H9 (cell line): Measurements from ENCODE around the gene C13orf46. TPM values are rescaled to one million over a fixed set of nuclear protein-coding genes. Genes with fewer than 3 reads are reported as not detected.

ENCODE experiments used
- DNase-seq: peaks from one replicate; pipeline ENCODE4 v3.0.0-alpha.2; 2017
- H2AFZ ChIP-seq: one replicate; pipeline ENCODE4 v1.6.1; 2013; ENCODE audit warnings: mild to moderate bottlenecking, low read length, control low read depth, moderate library complexity
- H2AK5ac ChIP-seq: 2 replicates; pipeline ENCODE4 v1.6.1; 2013; ENCODE audit warnings: low read length, control low read depth, mixed read lengths; ENCODE audit not compliant: insufficient read length
- H2BK120ac ChIP-seq: one replicate; pipeline ENCODE4 v1.6.1; 2013; ENCODE audit warnings: low read depth, mild to moderate bottlenecking, low read length, control low read depth, inconsistent platforms; ENCODE audit not compliant: poor library complexity, severe bottlenecking
- H2BK12ac ChIP-seq: 2 replicates; pipeline ENCODE4 v1.6.1; 2013; ENCODE audit warnings: low read length, control low read depth, mixed read lengths, low read depth; ENCODE audit not compliant: insufficient read length
- H2BK15ac ChIP-seq: 2 replicates; pipeline ENCODE4 v1.6.1; 2013; ENCODE audit warnings: low read depth, low read length, control low read depth
- H2BK20ac ChIP-seq: one replicate; pipeline ENCODE4 v1.6.1; 2013; ENCODE audit warnings: low read depth, mild to moderate bottlenecking, low read length, control low read depth, inconsistent platforms; ENCODE audit not compliant: poor library complexity, severe bottlenecking
- H2BK5ac ChIP-seq: 2 replicates; pipeline ENCODE4 v1.6.1; 2013; ENCODE audit warnings: low read length, control low read depth, mixed read lengths; ENCODE audit not compliant: insufficient read length
- H3K14ac ChIP-seq: 2 replicates; pipeline ENCODE4 v1.6.1; 2013; ENCODE audit warnings: low read length, control low read depth; ENCODE audit not compliant: insufficient read depth
- H3K18ac ChIP-seq: 2 replicates; pipeline ENCODE4 v1.6.1; 2013; ENCODE audit warnings: low read depth, mild to moderate bottlenecking, mixed read lengths, low read length, control low read depth; ENCODE audit not compliant: insufficient read length
- H3K23ac ChIP-seq: 2 replicates; pipeline ENCODE4 v1.6.1; 2013; ENCODE audit warnings: low read length, control low read depth, mixed read lengths, low read depth; ENCODE audit not compliant: insufficient read length
- H3K23me2 ChIP-seq: 2 replicates; pipeline ENCODE4 v1.6.1; 2013; ENCODE audit warnings: low read depth, mild to moderate bottlenecking, mixed read lengths, low read length, control low read depth; ENCODE audit not compliant: insufficient read length, poor library complexity, severe bottlenecking
- H3K27ac ChIP-seq: 2 replicates; pipeline ENCODE4 v1.5.1; 2013; ENCODE audit warnings: low read length, control low read depth, mixed read lengths, low read depth; ENCODE audit not compliant: insufficient read length
- H3K27me3 ChIP-seq: 2 replicates; pipeline ENCODE4 v1.6.1; 2013; ENCODE audit warnings: low read length, control low read depth, inconsistent platforms; ENCODE audit not compliant: insufficient read depth
- H3K4ac ChIP-seq: 2 replicates; pipeline ENCODE4 v1.6.1; 2013; ENCODE audit warnings: low read depth, mild to moderate bottlenecking, control low read depth, inconsistent platforms, low read length, moderate library complexity
- H3K4me1 ChIP-seq: 2 replicates; pipeline ENCODE4 v1.6.1; 2013; ENCODE audit warnings: low read length, control low read depth, inconsistent platforms; ENCODE audit not compliant: insufficient read depth
- H3K4me2 ChIP-seq: 2 replicates; pipeline ENCODE4 v1.6.1; 2013; ENCODE audit warnings: low read length, control low read depth, mixed read lengths; ENCODE audit not compliant: insufficient read length, insufficient read depth
- H3K56ac ChIP-seq: 2 replicates; pipeline ENCODE4 v1.6.1; 2013; ENCODE audit warnings: low read depth, mild to moderate bottlenecking, mixed read lengths, low read length, control low read depth; ENCODE audit not compliant: insufficient read length
- H3K79me1 ChIP-seq: 2 replicates; pipeline ENCODE4 v1.6.1; 2013; ENCODE audit warnings: low read depth, mild to moderate bottlenecking, moderate library complexity, low read length, control low read depth, inconsistent platforms; ENCODE audit not compliant: insufficient read depth, poor library complexity, severe bottlenecking
- H3K79me2 ChIP-seq: 2 replicates; pipeline ENCODE4 v1.6.1; 2013; ENCODE audit warnings: low read length, control low read depth, inconsistent platforms; ENCODE audit not compliant: insufficient read depth
- H3K9ac ChIP-seq: 2 replicates; pipeline ENCODE4 v1.6.1; 2013; ENCODE audit warnings: low read length, control low read depth, mixed read lengths; ENCODE audit not compliant: insufficient read length; ENCODE audit errors: extremely low read depth
- H3K9me3 ChIP-seq: one replicate; pipeline ENCODE4 v1.6.1; 2013; ENCODE audit warnings: low read depth, low read length, inconsistent platforms; ENCODE audit not compliant: control insufficient read depth
- H3T11ph ChIP-seq: one replicate; pipeline ENCODE4 v1.6.1; 2013; ENCODE audit warnings: mild to moderate bottlenecking, low read length, control low read depth, inconsistent platforms
- H4K20me1 ChIP-seq: one replicate; pipeline ENCODE4 v1.6.1; 2013; ENCODE audit not compliant: control insufficient read depth, insufficient read length, insufficient read depth
- H4K5ac ChIP-seq: 2 replicates; pipeline ENCODE4 v1.6.1; 2013; ENCODE audit warnings: low read depth, mild to moderate bottlenecking, mixed read lengths, low read length, control low read depth; ENCODE audit not compliant: insufficient read length
- H4K8ac ChIP-seq: replicated peaks from 2 replicates; pipeline ENCODE4 v1.6.1; 2013; ENCODE audit warnings: low read length, control low read depth, mixed read lengths, low read depth; ENCODE audit not compliant: insufficient read length
- H4K91ac ChIP-seq: 2 replicates; pipeline ENCODE4 v1.6.1; 2013; ENCODE audit warnings: low read depth, mild to moderate bottlenecking, moderate library complexity, mixed read lengths, low read length, control low read depth; ENCODE audit not compliant: insufficient read length
- H3K27ac Mint-ChIP-seq, 3 experiments: 2 replicates in 2 of 3; 3 replicates in 1 of 3; pipeline ENCODE4 v1.8.0; 2020 to 2021; ENCODE audit warnings: mixed read lengths in 3 of 3, mild to moderate bottlenecking in 1 of 3, moderate library complexity in 1 of 3
- H3K27me3 Mint-ChIP-seq: 2 replicates; pipeline ENCODE4 v1.8.0; 2021; ENCODE audit warnings: low read depth, mild to moderate bottlenecking, moderate library complexity, mixed read lengths
- H3K36me3 Mint-ChIP-seq, 3 experiments: 2 replicates in 2 of 3; 3 replicates in 1 of 3; pipeline ENCODE4 v1.8.0; 2020 to 2021; ENCODE audit warnings: low read depth in 3 of 3, mixed read lengths in 3 of 3; ENCODE audit not compliant: insufficient read depth in 1 of 3
- H3K4me1 Mint-ChIP-seq, 2 experiments: 2 replicates each; pipeline ENCODE4 v1.8.0; 2020; ENCODE audit warnings: mixed read lengths in 2 of 2
- H3K4me3 Mint-ChIP-seq, 2 experiments: 2 replicates in 1 of 2; 3 replicates in 1 of 2; pipeline ENCODE4 v1.8.0; 2020 to 2021; ENCODE audit warnings: mild to moderate bottlenecking in 2 of 2, mixed read lengths in 2 of 2, moderate library complexity in 1 of 2
- H3K9me3 Mint-ChIP-seq, 2 experiments: 2 replicates in 1 of 2; 3 replicates in 1 of 2; pipeline ENCODE4 v1.8.0; 2020; ENCODE audit warnings: mild to moderate bottlenecking in 2 of 2, mixed read lengths in 2 of 2, moderate library complexity in 1 of 2
- whole genome bisulfite sequencing: extraction: QIAGEN DNeasy Blood & Tissue Kit; methylation state at CpG from one replicate; pipeline ENCODE4 v1.1.7; 2013; ENCODE audit warnings: missing lambda C conversion rate, low lambda C conversion rate, mixed read lengths; ENCODE audit not compliant: insufficient read length; ENCODE audit errors: extremely low coverage; 5-methylcytosine and 5-hydroxymethylcytosine counted together
- total RNA-seq: library from RNA; stranded (reverse); gene quantifications from 2 replicates; pipeline ENCODE4 v1.2.1, GENCODE V29; 2021
- TF ChIP-seq, protein P1 (sequence below): fragments of 200-600 bp; sonication (generic); conservative IDR thresholded peaks from 3 replicates; pipeline ENCODE4 v1.8.0; 2021; ENCODE audit warnings: antibody characterized with exemption, mild to moderate bottlenecking

The C13orf46 gene
- total RNA-seq, 1 experiment from 2014 or later = 0.55 TPM

GRCh38 chr13:114018461-114019055 is 44.7 kb upstream of the C13orf46 start:
- Histone ChIP-seq H3K27me3 (no peaks in the 10 kb centered on the region), H3K79me1 (no peaks in the 10 kb centered on the region), H3K14ac (no peak overlapping the region), H3K79me2 (no peaks in the 10 kb centered on the region), H2BK20ac (no peak overlapping the region), H4K20me1 (no peaks in the 10 kb centered on the region), H4K5ac (no peak overlapping the region), H3K9me3 (no peaks in the 10 kb centered on the region), H2BK12ac (no peak overlapping the region), H3K9ac (no peak overlapping the region), H3T11ph (no peak overlapping the region), H2AK5ac (no peak overlapping the region), H3K18ac (no peak overlapping the region), H2AFZ (no peak overlapping the region), H3K4me2 (no peak overlapping the region), H3K4ac (no peak overlapping the region), H4K8ac (no peak overlapping the region), H2BK15ac (no peak overlapping the region), H2BK120ac (no peak overlapping the region), H4K91ac (no peak overlapping the region), H3K56ac (no peak overlapping the region), H3K23ac (no peak overlapping the region), H3K23me2 (no peaks in the 10 kb centered on the region), H3K27ac (no peak overlapping the region), H3K4me1 (no peaks in the 10 kb centered on the region), H2BK5ac (no peak overlapping the region)
- Mint-ChIP-seq H3K4me3 (no peak overlapping the region), H3K9me3 (no peaks in the 10 kb centered on the region), H3K36me3 (peaks cover 0 to 11% (median 5%) of the 10 kb centered on the region in 3 experiments; a peak in 5 of 7 replicates), H3K27ac (no peak overlapping the region; a peak in 1 of 7 replicates), H3K4me1 (peaks cover 0 to 18% of the 10 kb centered on the region in 2 experiments; a peak in 2 of 4 replicates), H3K27me3 (no peaks in the 10 kb centered on the region)
- WGBS = no CpG with 5 or more reads among the region's 20 CpGs
- TF ChIP-seq, protein P1, sequence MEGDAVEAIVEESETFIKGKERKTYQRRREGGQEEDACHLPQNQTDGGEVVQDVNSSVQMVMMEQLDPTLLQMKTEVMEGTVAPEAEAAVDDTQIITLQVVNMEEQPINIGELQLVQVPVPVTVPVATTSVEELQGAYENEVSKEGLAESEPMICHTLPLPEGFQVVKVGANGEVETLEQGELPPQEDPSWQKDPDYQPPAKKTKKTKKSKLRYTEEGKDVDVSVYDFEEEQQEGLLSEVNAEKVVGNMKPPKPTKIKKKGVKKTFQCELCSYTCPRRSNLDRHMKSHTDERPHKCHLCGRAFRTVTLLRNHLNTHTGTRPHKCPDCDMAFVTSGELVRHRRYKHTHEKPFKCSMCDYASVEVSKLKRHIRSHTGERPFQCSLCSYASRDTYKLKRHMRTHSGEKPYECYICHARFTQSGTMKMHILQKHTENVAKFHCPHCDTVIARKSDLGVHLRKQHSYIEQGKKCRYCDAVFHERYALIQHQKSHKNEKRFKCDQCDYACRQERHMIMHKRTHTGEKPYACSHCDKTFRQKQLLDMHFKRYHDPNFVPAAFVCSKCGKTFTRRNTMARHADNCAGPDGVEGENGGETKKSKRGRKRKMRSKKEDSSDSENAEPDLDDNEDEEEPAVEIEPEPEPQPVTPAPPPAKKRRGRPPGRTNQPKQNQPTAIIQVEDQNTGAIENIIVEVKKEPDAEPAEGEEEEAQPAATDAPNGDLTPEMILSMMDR = no peak
- DNase-seq = no peak
